ENCODE data around the gene IKZF5.
A peak's percentile ranks its signal among the peaks of the same experiment; 100 is the strongest.

IKZF5 gene

GRCh38 chr10:123013456-123014419, 5.1 kb upstream of the IKZF5 start:
- no peak for DNase-seq

- no peak for DNase-seq
Measured at GRCh38 chr10:123011987-123012386, 3.4 kb upstream of the IKZF5 start.

GRCh38 chr10:123009105-123009820, 668 bp upstream of the IKZF5 start:
- DNase-seq: no peak

GRCh38 chr10:123007558-123008354, 839 bp downstream of the IKZF5 start:
- DNase-seq: peak; percentile 3

GRCh38 chr10:123004298-123004697, 4.3 kb downstream of the IKZF5 start:
- DNase-seq: no peak

- DNase-seq: no peak
Measured at GRCh38 chr10:123001370-123001769, 7.2 kb downstream of the IKZF5 start.

- DNase-seq: no peak
Measured at GRCh38 chr10:123000155-123000554, 8.4 kb downstream of the IKZF5 start.

GRCh38 chr10:122999347-122999746, 9.2 kb downstream of the IKZF5 start:
- no peak for DNase-seq

- DNase-seq: no peak
Measured at GRCh38 chr10:122998934-122999333, 9.7 kb downstream of the IKZF5 start.

- no peak for DNase-seq
Measured at GRCh38 chr10:122998360-122998917, 10.2 kb downstream of the IKZF5 start.

GRCh38 chr10:122997864-122998263, 10.7 kb downstream of the IKZF5 start:
- no peak for DNase-seq

GRCh38 chr10:122995936-122996335, 12.7 kb downstream of the IKZF5 start:
- DNase-seq: no peak

GRCh38 chr10:122993797-122994336, 14.7 kb downstream of the IKZF5 start:
- DNase-seq: no peak

GRCh38 chr10:122992031-122992585, 16.5 kb downstream of the IKZF5 start:
- DNase-seq: no peak

- DNase-seq: no peak
Measured at GRCh38 chr10:122990278-122990677, 18.3 kb downstream of the IKZF5 start.

- DNase-seq: no peak
Measured at GRCh38 chr10:122988501-122988900, 20.1 kb downstream of the IKZF5 start.

GRCh38 chr10:122986335-122986734, 22.3 kb downstream of the IKZF5 start:
- DNase-seq: no peak

- DNase-seq: no peak
Measured at GRCh38 chr10:122984708-122985107, 23.9 kb downstream of the IKZF5 start.

GRCh38 chr10:122983898-122984297, 24.7 kb downstream of the IKZF5 start:
- DNase-seq: no peak

- DNase-seq: peak; percentile 27
Measured at GRCh38 chr10:122981066-122981464, 27.5 kb downstream of the IKZF5 start.

- DNase-seq: peak; percentile 88
Measured at GRCh38 chr10:122980209-122981065, 28.2 kb downstream of the IKZF5 start, which contains the start of gene PSTK. PSTK (plus strand) TSS chr10:122980401; CDS start chr10:122980480, 79 bp downstream.

All from NCI-H1092 treated with DMSO at 0.1 percent for 48 hours (cell line).